Osteoblast (primary cell): ENCODE measurements around the gene LHFPL3. TPM values are rescaled to one million over a fixed set of nuclear protein-coding genes. Genes with fewer than 3 reads are reported as not detected.

Experiments
- DNase-seq: peaks from one replicate; pipeline ENCODE4 v3.0.0; 2011; ENCODE audit warnings: low spot score, mixed read lengths; ENCODE audit not compliant: insufficient read length; ENCODE audit errors: missing footprints
- H2AFZ ChIP-seq: 2 replicates; pipeline ENCODE4 v1.6.0; 2011; ENCODE audit warnings: mild to moderate bottlenecking, low read length
- H3K27ac ChIP-seq: 2 replicates; pipeline ENCODE4 v1.5.1; 2011; ENCODE audit warnings: mild to moderate bottlenecking, low read depth, low read length, moderate library complexity
- H3K27me3 ChIP-seq: 2 replicates; pipeline ENCODE4 v1.6.0; 2012; ENCODE audit warnings: mild to moderate bottlenecking, control low read depth, inconsistent platforms, low read length, moderate library complexity; ENCODE audit not compliant: insufficient read depth
- H3K36me3 ChIP-seq: 2 replicates; pipeline ENCODE4 v1.5.1; 2011; ENCODE audit warnings: mild to moderate bottlenecking, low read length, control low read depth, moderate library complexity; ENCODE audit not compliant: insufficient read depth
- H3K4me1 ChIP-seq: 2 replicates; pipeline ENCODE4 v1.5.1; 2011; ENCODE audit warnings: mild to moderate bottlenecking, low read length, control low read depth, moderate library complexity; ENCODE audit not compliant: insufficient read depth
- H3K4me2 ChIP-seq: 2 replicates; pipeline ENCODE4 v1.6.0; 2011; ENCODE audit warnings: mild to moderate bottlenecking, low read length; ENCODE audit not compliant: insufficient read depth
- H3K4me3 ChIP-seq: fragments of 200-600 bp; sonication (generic); 3 replicates; pipeline ENCODE4 v1.5.1; 2012; ENCODE audit warnings: mild to moderate bottlenecking, low read length, inconsistent platforms; ENCODE audit not compliant: insufficient read depth
- H3K79me2 ChIP-seq: 2 replicates; pipeline ENCODE4 v1.6.0; 2012; ENCODE audit warnings: mild to moderate bottlenecking, low read length, control low read depth, inconsistent platforms; ENCODE audit not compliant: insufficient read depth
- H3K9me3 ChIP-seq: 2 replicates; pipeline ENCODE4 v1.5.1; 2011; ENCODE audit warnings: low read depth, low read length, control low read depth
- H4K20me1 ChIP-seq: 2 replicates; pipeline ENCODE4 v1.6.0; 2012; ENCODE audit warnings: mild to moderate bottlenecking, low read length, control low read depth; ENCODE audit not compliant: insufficient read depth
- CTCF ChIP-seq: IDR thresholded peaks from 2 replicates; pipeline ENCODE4 v1.5.1; 2011; ENCODE audit warnings: mild to moderate bottlenecking, low read depth, low read length, moderate library complexity; ENCODE audit errors: extremely low read depth
- total RNA-seq: library from RNA; depleted of rRNA; stranded (reverse); fragments of >200 nt; gene quantifications from 2 replicates; pipeline ENCODE4 v1.2.3, GENCODE V29; 2012

Gene LHFPL3
- total RNA-seq, 1 donor: not detected

DNA sequence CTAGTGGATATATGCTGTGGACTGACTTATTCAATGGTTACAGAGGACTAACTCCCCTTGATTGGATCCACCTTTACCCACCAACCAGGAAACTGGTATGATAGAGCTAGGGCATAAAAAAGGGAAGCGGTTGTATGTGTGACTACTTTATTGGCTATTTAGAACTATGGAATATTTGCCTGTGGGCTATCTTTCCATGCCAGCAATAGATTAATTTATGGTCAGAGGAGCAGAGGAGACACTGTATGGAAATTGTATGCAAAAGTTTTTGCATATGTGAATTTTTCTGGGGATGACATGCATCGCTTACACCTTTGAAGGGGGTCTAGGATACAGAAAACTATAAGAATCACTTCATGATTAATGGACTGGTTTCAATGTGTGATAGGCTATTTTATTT lies 105.7 kb downstream of the LHFPL3 start:
- no peak for TF ChIP-seq CTCF
- H3K27ac ChIP-seq: no peak overlapping the region
- no peaks in the 10 kb centered on the region for H3K79me2 ChIP-seq
- H3K4me2 ChIP-seq: no peak overlapping the region
- no peaks in the 10 kb centered on the region for H4K20me1 ChIP-seq
- no peaks in the 10 kb centered on the region for H3K9me3 ChIP-seq
- H3K27me3 ChIP-seq: no peaks in the 10 kb centered on the region
- DNase-seq: no peak
- no peak overlapping the region for H2AFZ ChIP-seq
- H3K36me3 ChIP-seq: no peaks in the 10 kb centered on the region
- no peak overlapping the region for H3K4me3 ChIP-seq
- no peaks in the 10 kb centered on the region for H3K4me1 ChIP-seq

DNA sequence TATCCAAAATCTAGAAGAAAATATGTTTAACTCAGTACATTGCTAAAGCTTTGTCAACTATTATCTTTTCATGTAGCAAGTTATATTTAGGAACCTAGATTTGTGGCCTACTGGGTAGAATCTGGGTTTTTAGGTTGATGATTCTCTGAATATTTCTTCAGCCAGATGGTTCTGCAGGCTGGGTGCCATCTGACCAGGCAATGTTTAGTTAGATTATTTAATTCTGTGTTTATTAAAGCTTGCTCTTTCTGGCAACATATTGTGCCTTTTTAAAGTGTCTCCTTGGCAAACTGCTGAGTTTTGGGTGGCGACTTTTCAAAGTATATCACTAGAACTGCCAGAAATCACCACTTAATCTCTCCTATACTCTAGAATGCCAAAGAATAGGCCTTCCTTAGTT lies 114.1 kb downstream of the LHFPL3 start:
- no peaks in the 10 kb centered on the region for H3K27me3 ChIP-seq
- no peak overlapping the region for H3K4me3 ChIP-seq
- no peak for TF ChIP-seq CTCF
- no peak overlapping the region for H2AFZ ChIP-seq
- H3K79me2 ChIP-seq: no peaks in the 10 kb centered on the region
- no peaks in the 10 kb centered on the region for H3K4me1 ChIP-seq
- no peak overlapping the region for H3K4me2 ChIP-seq
- H4K20me1 ChIP-seq: no peaks in the 10 kb centered on the region
- H3K9me3 ChIP-seq: no peaks in the 10 kb centered on the region
- no peak overlapping the region for H3K27ac ChIP-seq
- DNase-seq: no peak
- no peaks in the 10 kb centered on the region for H3K36me3 ChIP-seq

DNA sequence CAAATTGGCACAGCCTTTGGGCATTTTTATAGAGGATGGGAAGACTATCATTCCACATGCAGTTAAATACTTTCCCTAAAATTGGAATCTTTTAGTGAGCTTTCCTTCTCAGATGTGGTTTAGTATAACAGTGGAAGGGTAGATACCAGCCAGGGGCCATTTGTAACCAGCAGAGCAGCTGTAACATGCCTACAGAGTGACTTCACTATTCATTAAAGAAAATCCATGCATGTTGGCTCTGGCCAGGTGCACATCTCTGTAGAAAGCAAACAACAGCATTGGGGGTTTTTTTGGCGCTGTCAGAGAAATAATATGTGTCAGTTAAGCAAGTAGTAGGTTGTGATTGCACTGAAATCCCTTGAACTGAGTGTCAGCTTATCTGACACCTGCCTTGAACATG lies 115.6 kb downstream of the LHFPL3 start:
- Histone ChIP-seq H3K4me3 (no peak overlapping the region), H3K9me3 (no peaks in the 10 kb centered on the region), H3K4me2 (no peak overlapping the region), H2AFZ (no peak overlapping the region), H3K36me3 (no peaks in the 10 kb centered on the region), H3K79me2 (no peaks in the 10 kb centered on the region), H3K4me1 (no peaks in the 10 kb centered on the region), H3K27ac (no peak overlapping the region), H3K27me3 (no peaks in the 10 kb centered on the region), H4K20me1 (no peaks in the 10 kb centered on the region)
- no peak for TF ChIP-seq CTCF
- DNase-seq: no peak

DNA sequence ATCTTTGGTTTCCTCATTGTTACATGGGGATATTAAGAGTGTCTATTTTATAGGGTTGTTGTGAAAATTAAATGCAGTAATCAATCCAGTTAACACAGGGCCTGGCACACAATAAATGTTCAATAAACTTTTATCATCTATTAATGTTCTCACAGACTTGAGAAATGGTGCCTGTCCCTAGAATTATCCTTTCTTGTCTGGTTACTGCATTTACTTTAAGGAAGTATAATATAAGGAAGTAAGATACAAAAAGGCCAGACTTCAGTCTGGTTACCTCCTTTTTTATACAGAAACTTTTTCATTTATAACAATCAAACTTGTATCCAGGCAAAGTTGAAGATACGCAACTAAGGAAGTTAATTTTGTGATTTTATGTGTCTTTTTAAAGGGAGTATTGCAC lies 117.0 kb downstream of the LHFPL3 start:
- Histone ChIP-seq H3K4me3 (no peak overlapping the region), H3K36me3 (no peaks in the 10 kb centered on the region), H3K27me3 (no peaks in the 10 kb centered on the region), H3K4me2 (no peak overlapping the region), H3K27ac (no peak overlapping the region), H3K4me1 (no peaks in the 10 kb centered on the region), H3K9me3 (no peaks in the 10 kb centered on the region), H3K79me2 (no peaks in the 10 kb centered on the region), H4K20me1 (no peaks in the 10 kb centered on the region), H2AFZ (no peak overlapping the region)
- no peak for TF ChIP-seq CTCF
- DNase-seq: no peak
